Ovary (tissue), 3 donors: Measurements from ENCODE around the gene ITGA2.

Experiments
- CTCF ChIP-seq, 3 donors: fragments of 450-650 bp in 2 of 3; fragments of 200-600 bp in 1 of 3; IDR thresholded peaks; one replicate each; pipeline versions ENCODE4 v1.5.1 to v1.8.0; 2016 to 2022; ENCODE audit warnings: antibody characterized with exemption in 3 of 3, mild to moderate bottlenecking in 1 of 3
- EP300 ChIP-seq: sonication (generic); formaldehyde crosslinking; IDR thresholded peaks from one replicate; pipeline ENCODE4 v1.6.1; 2017; ENCODE audit warnings: antibody characterized with exemption
- POLR2A ChIP-seq: fragments of 450-650 bp; IDR thresholded peaks from one replicate; pipeline ENCODE4 v1.6.1; 2017; ENCODE audit warnings: antibody characterized with exemption, mild to moderate bottlenecking, moderate library complexity
- donor health status: DM: no; HTN: no; CAD: no.

GRCh38 chr5:53032188-53032587 is 43.0 kb downstream of the ITGA2 start:
- no peak for TF ChIP-seq CTCF (IDR thresholded peaks at IDR 0.05)
- TF ChIP-seq POLR2A, result no peak
- TF ChIP-seq EP300, result no peak
